Right lobe of liver (tissue), 6 donors: ENCODE results near the gene CENPB. TPM values are rescaled to one million over a fixed set of nuclear protein-coding genes. Genes with fewer than 3 reads are reported as not detected.

ENCODE experiments used
- ATAC-seq, 4 donors: fragments of 200-7000 bp; cut with Tn5 transposase; one replicate each; pipeline ENCODE4 v1.9.1; 2020; ENCODE audit warnings: mild to moderate bottlenecking in 4 of 4, moderate library complexity in 4 of 4
- DNase-seq, 3 donors: peaks; one replicate each; pipeline ENCODE4 v3.0.0-alpha.2; 2020
- H3K27ac ChIP-seq, 3 donors: fragments of 200-600 bp; one replicate each; pipeline ENCODE4 v1.8.0; 2022
- H3K27me3 ChIP-seq, 2 donors: fragments of 200-600 bp; one replicate each; pipeline ENCODE4 v1.8.0; 2022
- H3K36me3 ChIP-seq, 4 donors: fragments of 200-600 bp; sonication (generic) in 1 of 4; one replicate each; pipeline versions ENCODE4 v1.5.1 to v1.8.0; 2017 to 2022; ENCODE audit warnings: control low read depth in 1 of 4
- H3K4me1 ChIP-seq, 4 donors: fragments of 200-600 bp; sonication (generic) in 1 of 4; one replicate each; pipeline versions ENCODE4 v1.5.1 to v1.8.0; 2017 to 2022; ENCODE audit warnings: control low read depth in 1 of 4
- H3K4me3 ChIP-seq, 3 donors: fragments of 200-600 bp; one replicate each; pipeline ENCODE4 v1.8.0; 2022
- H3K9me3 ChIP-seq, 4 donors: fragments of 200-600 bp; sonication (generic) in 1 of 4; one replicate each; pipeline versions ENCODE4 v1.5.1 to v1.8.0; 2017 to 2022; ENCODE audit warnings: control low read depth in 1 of 4
- CTCF ChIP-seq, 4 donors: fragments of 200-600 bp in 3 of 4; fragments of 450-650 bp in 1 of 4; IDR thresholded peaks; one replicate each; pipeline versions ENCODE4 v1.5.1 to v1.8.0; 2016 to 2022; ENCODE audit warnings: antibody characterized with exemption in 4 of 4, mild to moderate bottlenecking in 2 of 4
- POLR2A ChIP-seq: fragments of 450-650 bp; IDR thresholded peaks from one replicate; pipeline ENCODE4 v1.6.1; 2017; ENCODE audit warnings: antibody characterized with exemption, mild to moderate bottlenecking
- WGBS: methylation state at CpG from one replicate; pipeline ENCODE4 v1.1.6; 2018; ENCODE audit warnings: low coverage, low lambda C conversion rate; ENCODE audit not compliant: insufficient coverage; ENCODE audit errors: missing lambda C conversion rate; 5-methylcytosine and 5-hydroxymethylcytosine counted together
- intact Hi-C, 2 donors: fragments of 100-400 bp; cut with DNase I; formaldehyde crosslinking; loops; one replicate each; pipeline versions ENCODE4 v1.11.2 to v1.14.1; 2022
- total RNA-seq, 6 experiments: library from RNA; depleted of rRNA in 2 of 6; stranded (reverse); fragments of >200 nt in 2 of 6; fragmentation: NEBNext Ultra II Directional in 3 of 6; extraction: Animal tissue kit (Norgen Biotek cat#: 25700) in 3 of 6; gene quantifications; one replicate each; pipeline versions ENCODE4 v1.1.0 to v1.2.4, GENCODE V29; 2016 to 2023
- donor health status: DM: no; HTN: yes; CAD: no.
- donor health status: DM: no; HTN: no; CAD: no.
- donor health status: DM: no; HTN: no; CAD: no.
- donor health status: DM: no; HTN: yes; CAD: no.
- donor health status: DM: no; HTN: yes; CAD: no.

The CENPB gene
- total RNA-seq, 6 experiments from 2014 or later = 27.8 to 43.1 (median 31.6) TPM

GRCh38 chr20:3759316-3759823 is 27.2 kb downstream of the CENPB start:
- H3K27ac ChIP-seq = no peak overlapping the region
- no peak for DNase-seq
- H3K9me3 ChIP-seq = no peaks in the 10 kb centered on the region
- no peak for TF ChIP-seq CTCF (IDR thresholded peaks at IDR 0.05)
- TF ChIP-seq POLR2A = no peak
- no peaks in the 10 kb centered on the region for H3K27me3 ChIP-seq
- intact Hi-C loops = no loop called here
- no peak overlapping the region for H3K4me3 ChIP-seq
- H3K36me3 ChIP-seq = no peaks in the 10 kb centered on the region
- no peak for ATAC-seq
- WGBS = 93% methylated on average over 3 of the region's 11 CpGs
- no peaks in the 10 kb centered on the region for H3K4me1 ChIP-seq

- H3K36me3 ChIP-seq = no peaks in the 10 kb centered on the region
- intact Hi-C loops = no loop called here
- no peak for DNase-seq
- H3K27ac ChIP-seq = no peak overlapping the region
- TF ChIP-seq POLR2A (no peak), CTCF (IDR thresholded peaks at IDR 0.05) (no peak)
- H3K27me3 ChIP-seq = no peaks in the 10 kb centered on the region
- no peaks in the 10 kb centered on the region for H3K4me1 ChIP-seq
- no peak overlapping the region for H3K4me3 ChIP-seq
- ATAC-seq = no peak
- no CpG with 5 or more reads among the region's 11 CpGs for WGBS
- H3K9me3 ChIP-seq = no peaks in the 10 kb centered on the region
Observed at GRCh38 chr20:3758566-3758965, 28.0 kb downstream of the CENPB start.

- ATAC-seq = no peak
- Histone ChIP-seq H3K4me1 (peaks cover 0 to 7% (median 0%) of the 10 kb centered on the region in 4 donors), H3K27ac (no peak overlapping the region), H3K27me3 (no peaks in the 10 kb centered on the region), H3K36me3 (no peaks in the 10 kb centered on the region), H3K4me3 (no peak overlapping the region), H3K9me3 (no peaks in the 10 kb centered on the region)
- intact Hi-C loops = no loop called here
- 83% methylated on average over 2 of the region's 2 CpGs for WGBS
- no peak for TF ChIP-seq CTCF (IDR thresholded peaks at IDR 0.05)
- no peak for TF ChIP-seq POLR2A
- no peak for DNase-seq
Observed at GRCh38 chr20:3757268-3757667, 29.3 kb downstream of the CENPB start.

GRCh38 chr20:3755814-3756480 is 30.6 kb downstream of the CENPB start:
- no peak overlapping the region for H3K27ac ChIP-seq
- peaks cover 0 to 17% (median 0%) of the 10 kb centered on the region in 4 donors for H3K4me1 ChIP-seq

More at GRCh38 chr20:3755814-3756480, 30.6 kb downstream of the CENPB start:
- no peak for TF ChIP-seq POLR2A
- no peak for TF ChIP-seq CTCF (IDR thresholded peaks at IDR 0.05)
- 100% methylated on average over 1 of the region's 5 CpGs for WGBS
- Histone ChIP-seq H3K9me3 (no peaks in the 10 kb centered on the region), H3K4me3 (no peak overlapping the region), H3K27me3 (peaks cover 0 to under 1% of the 10 kb centered on the region in 2 donors), H3K36me3 (no peaks in the 10 kb centered on the region)
- DNase-seq (no peak), ATAC-seq (peak in 3 of 4 donors; percentile 10 to 48 (median 24))
- intact Hi-C loops = no loop called here
